Spleen (tissue), 7 donors: ENCODE data around the gene NEK1.

Experiments used
- POLR2A ChIP-seq, 3 donors: fragments of 450-650 bp; IDR thresholded peaks; one replicate each; pipeline ENCODE4 v1.5.1; 2017; ENCODE audit warnings: antibody characterized with exemption in 3 of 3, mild to moderate bottlenecking in 1 of 3
- POLR2AphosphoS5 ChIP-seq, 3 donors: sonication (generic); formaldehyde crosslinking; IDR thresholded peaks; one replicate each; pipeline ENCODE4 v1.5.1; 2017; ENCODE audit warnings: antibody characterized with exemption in 3 of 3
- TF ChIP-seq, protein P1 (sequence below), 11 experiments: fragments of 200-600 bp in 7 of 11; fragments of 450-650 bp in 4 of 11; sonication (generic) in 4 of 11; IDR thresholded peaks in 8 of 11; conservative IDR thresholded peaks in 3 of 11; 1 replicate in 7 of 11; 2 replicates in 4 of 11; pipeline versions ENCODE4 v1.4.0 to v1.8.0; 2016 to 2021; ENCODE audit warnings: antibody characterized with exemption in 11 of 11, inconsistent platforms in 4 of 11, mild to moderate bottlenecking in 1 of 11
- donor health status: DM: no; HTN: no; CAD: no; lungs with moderate emphysema.
- donor health status: DM: no; HTN: no; CAD: no.
- donor health status: DM: no; HTN: no; CAD: no.

DNA sequence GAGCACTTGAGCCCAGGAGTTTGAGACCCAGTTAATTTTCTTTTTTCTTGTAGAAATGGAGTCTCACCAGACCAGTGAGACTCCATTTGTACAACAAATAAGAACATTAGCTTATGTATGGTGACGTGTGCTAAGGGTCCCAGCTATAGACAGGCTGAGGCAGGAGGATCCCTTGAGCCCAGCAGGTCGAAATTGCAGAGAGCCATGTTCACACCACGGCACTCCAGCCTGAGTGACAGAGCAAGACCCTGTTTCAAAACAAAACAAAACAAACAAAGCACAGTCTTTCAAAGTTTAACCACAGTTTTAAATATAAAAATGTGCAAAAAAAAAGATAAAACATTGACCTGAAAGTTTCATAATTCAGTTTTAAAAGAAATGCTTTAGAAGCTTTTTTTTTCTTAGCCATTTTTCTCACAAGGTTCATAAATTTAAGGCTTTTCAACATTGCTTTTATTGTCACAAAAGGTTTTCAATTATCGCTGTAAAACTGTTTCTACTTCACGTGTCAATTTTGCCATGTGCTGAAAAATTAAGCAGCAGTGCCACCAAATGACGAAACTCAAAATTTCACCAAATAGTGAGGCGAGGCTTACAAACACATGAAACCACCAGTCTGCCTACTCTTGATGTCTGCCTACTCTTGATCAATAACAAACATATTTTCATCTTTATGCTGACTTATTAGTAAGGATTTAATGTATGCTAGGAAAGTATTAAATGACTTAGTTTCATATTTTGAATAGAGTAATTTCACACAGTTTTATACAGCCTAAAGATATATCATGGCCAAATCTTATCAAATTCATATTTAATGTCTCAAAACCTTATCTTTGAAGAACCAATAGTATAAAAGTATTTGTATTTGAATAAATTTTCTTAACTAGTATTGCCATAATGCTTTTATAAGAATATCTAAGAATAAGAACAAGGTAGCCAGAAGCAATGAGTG, 126.3 kb downstream of the NEK1 start:
- TF ChIP-seq, protein P1, sequence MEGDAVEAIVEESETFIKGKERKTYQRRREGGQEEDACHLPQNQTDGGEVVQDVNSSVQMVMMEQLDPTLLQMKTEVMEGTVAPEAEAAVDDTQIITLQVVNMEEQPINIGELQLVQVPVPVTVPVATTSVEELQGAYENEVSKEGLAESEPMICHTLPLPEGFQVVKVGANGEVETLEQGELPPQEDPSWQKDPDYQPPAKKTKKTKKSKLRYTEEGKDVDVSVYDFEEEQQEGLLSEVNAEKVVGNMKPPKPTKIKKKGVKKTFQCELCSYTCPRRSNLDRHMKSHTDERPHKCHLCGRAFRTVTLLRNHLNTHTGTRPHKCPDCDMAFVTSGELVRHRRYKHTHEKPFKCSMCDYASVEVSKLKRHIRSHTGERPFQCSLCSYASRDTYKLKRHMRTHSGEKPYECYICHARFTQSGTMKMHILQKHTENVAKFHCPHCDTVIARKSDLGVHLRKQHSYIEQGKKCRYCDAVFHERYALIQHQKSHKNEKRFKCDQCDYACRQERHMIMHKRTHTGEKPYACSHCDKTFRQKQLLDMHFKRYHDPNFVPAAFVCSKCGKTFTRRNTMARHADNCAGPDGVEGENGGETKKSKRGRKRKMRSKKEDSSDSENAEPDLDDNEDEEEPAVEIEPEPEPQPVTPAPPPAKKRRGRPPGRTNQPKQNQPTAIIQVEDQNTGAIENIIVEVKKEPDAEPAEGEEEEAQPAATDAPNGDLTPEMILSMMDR (IDR thresholded peaks at IDR 0.05 in 8 of 11, conservative IDR thresholded peaks at IDR 0.05 in 3 of 11): peak in 9 of 11 experiments; percentile 31 to 60 (median 44)
- TF ChIP-seq POLR2A (IDR thresholded peaks at IDR 0.05) (no peak), POLR2AphosphoS5 (IDR thresholded peaks at IDR 0.05) (no peak)
